ENCODE data around the gene SRP68. TPM values are rescaled to one million over a fixed set of nuclear protein-coding genes. Genes with fewer than 3 reads are reported as not detected.

Gene SRP68
- polyA plus RNA-seq, 1 of the 3 experiments (the other 2 are of a cell fraction) = 76.8 TPM

- no peak for TF ChIP-seq NFIC (IDR thresholded peaks at IDR 0.05; ENCODE audit: borderline replicate concordance)
- TF ChIP-seq, protein P1, sequence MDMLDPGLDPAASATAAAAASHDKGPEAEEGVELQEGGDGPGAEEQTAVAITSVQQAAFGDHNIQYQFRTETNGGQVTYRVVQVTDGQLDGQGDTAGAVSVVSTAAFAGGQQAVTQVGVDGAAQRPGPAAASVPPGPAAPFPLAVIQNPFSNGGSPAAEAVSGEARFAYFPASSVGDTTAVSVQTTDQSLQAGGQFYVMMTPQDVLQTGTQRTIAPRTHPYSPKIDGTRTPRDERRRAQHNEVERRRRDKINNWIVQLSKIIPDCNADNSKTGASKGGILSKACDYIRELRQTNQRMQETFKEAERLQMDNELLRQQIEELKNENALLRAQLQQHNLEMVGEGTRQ (IDR thresholded peaks at IDR 0.05; ENCODE audit: borderline replicate concordance, low read depth, low read length) = no peak
These were observed 18.3 kb upstream of the SRP68 start (continued) for GRCh38 chr17:76090517-76091129.

GRCh38 chr17:76089680-76090516 lies 17.6 kb upstream of the SRP68 start:
- no peak overlapping the region for H3K4me2 ChIP-seq
- no peaks in the 10 kb centered on the region for H3F3A ChIP-seq (replicated peaks; ENCODE audit: insufficient read depth)
- DNase-seq = peak; percentile 22
- no peaks in the 10 kb centered on the region for H3K9me2 ChIP-seq
- no peak for TF ChIP-seq YY1 (IDR thresholded peaks at IDR 0.05; ENCODE audit: low read depth)
- no peak for TF ChIP-seq RXRA (IDR thresholded peaks at IDR 0.05; ENCODE audit: borderline replicate concordance, low read depth)
- no peak for TF ChIP-seq EZH2phosphoT487 (IDR thresholded peaks at IDR 0.05; ENCODE audit: borderline replicate concordance, low read depth)
- no peak for TF ChIP-seq FOXM1 (IDR thresholded peaks at IDR 0.05; ENCODE audit: low read depth)
- TF ChIP-seq TAF1 (IDR thresholded peaks at IDR 0.05; ENCODE audit: borderline replicate concordance, low read depth, low read length) = no peak
- CTCF ChIA-PET = interaction anchor here (1.3 to 3.2 kb wide), 5 partner anchors 10 to 185 kb away, joined by 3 to 10 read pairs (median 4); partner anchors contain the start of genes MRPL38 and ZACN
- H3K4me3 ChIP-seq (ENCODE audit: low read depth in 2 of 2, low read length in 1 of 2) = no peak overlapping the region
- no peaks in the 10 kb centered on the region for H4K20me1 ChIP-seq (ENCODE audit: insufficient read depth)
- peaks cover 38 to 93% of the 10 kb centered on the region in 2 experiments for H3K36me3 ChIP-seq (replicated peaks in 1 of 2; ENCODE audit: control insufficient read depth in 1 of 2, insufficient read depth in 2 of 2, low read length in 1 of 2)
- no peak overlapping the region for H3K9ac ChIP-seq
- H3K27me3 ChIP-seq (ENCODE audit: insufficient read depth) = no peaks in the 10 kb centered on the region
- H2AFZ ChIP-seq (ENCODE audit: low read depth) = no peak overlapping the region
- POLR2A ChIA-PET = interaction anchor here (1.2 to 1.4 kb wide), 2 partner anchors 10 to 13 kb away, joined by 4 to 8 read pairs; partner anchors contain the start of gene EXOC7
- no peaks in the 10 kb centered on the region for H3K4me1 ChIP-seq (ENCODE audit: control insufficient read depth in 1 of 2, insufficient read depth in 2 of 2, low read depth in 1 of 2, low read length in 1 of 2)
- H3K27ac ChIP-seq (ENCODE audit: low read depth in 2 of 2, low read length in 1 of 2) = no peak overlapping the region
- H3K79me2 ChIP-seq (ENCODE audit: insufficient read depth) = no peaks in the 10 kb centered on the region; the same call in 1 of the 2 replicates
- WGBS (ENCODE audit: low lambda C conversion rate) = 93% methylated on average over 21 of the region's 32 CpGs
- no peaks in the 10 kb centered on the region for H3K9me3 ChIP-seq

- Histone ChIP-seq H3K9me3 (no peaks in the 10 kb centered on the region), H3K9me2 (no peaks in the 10 kb centered on the region), H3K4me2 (no peak overlapping the region), H3K36me3 (replicated peaks in 1 of 2; ENCODE audit: control insufficient read depth in 1 of 2, insufficient read depth in 2 of 2, low read length in 1 of 2) (peaks cover 38 to 96% of the 10 kb centered on the region in 2 experiments), H3K27ac (ENCODE audit: low read depth in 2 of 2, low read length in 1 of 2) (no peak overlapping the region), H3K79me2 (ENCODE audit: insufficient read depth) (no peaks in the 10 kb centered on the region; the same call in 1 of the 2 replicates), H3K9ac (no peak overlapping the region), H3K4me3 (ENCODE audit: low read depth in 2 of 2, low read length in 1 of 2) (no peak overlapping the region), H2AFZ (ENCODE audit: low read depth) (no peak overlapping the region), H3K4me1 (ENCODE audit: control insufficient read depth in 1 of 2, insufficient read depth in 2 of 2, low read depth in 1 of 2, low read length in 1 of 2) (no peaks in the 10 kb centered on the region), H4K20me1 (ENCODE audit: insufficient read depth) (no peaks in the 10 kb centered on the region), H3K27me3 (ENCODE audit: insufficient read depth) (no peaks in the 10 kb centered on the region), H3F3A (replicated peaks; ENCODE audit: insufficient read depth) (no peaks in the 10 kb centered on the region)
- DNase-seq = peak; percentile 22
- TF ChIP-seq, protein P1 (IDR thresholded peaks at IDR 0.05; ENCODE audit: borderline replicate concordance, low read depth, low read length) = no peak
- no peak for TF ChIP-seq TCF12 (IDR thresholded peaks at IDR 0.05)
- no peak for TF ChIP-seq EP300 (IDR thresholded peaks at IDR 0.05; ENCODE audit: borderline replicate concordance in 1 of 2, low read depth in 1 of 2, low read length in 1 of 2)
- no peak for TF ChIP-seq JUND (IDR thresholded peaks at IDR 0.05)
- WGBS (ENCODE audit: low lambda C conversion rate) = 96% methylated on average over 13 of the region's 25 CpGs
- ChIA-PET POLR2A (interaction anchor here (1.4 kb wide), 1 partner anchor 9 kb away, joined by 8 read pairs; no protein-coding TSS in a partner anchor), CTCF (interaction anchor here (0.7 to 3.2 kb wide), 9 partner anchors 9 to 184 kb away, joined by 3 to 10 read pairs (median 3); partner anchors contain the start of genes GALR2, MRPL38 and ZACN)
These were observed 16.7 kb upstream of the SRP68 start for GRCh38 chr17:76088868-76089576.
